CD4-positive, alpha-beta T cell treated with Interleukin-17A for 4 hours (primary cell): ENCODE measurements around the gene SFRP2.

Source experiments
- DNase-seq: peaks from one replicate; pipeline ENCODE4 v3.0.0-alpha.2; 2020; ENCODE audit warnings: mixed read lengths

SFRP2 gene

GRCh38 chr4:153766758-153767157, 22.1 kb downstream of the SFRP2 start:
- DNase-seq: no peak

- no peak for DNase-seq
Observed at GRCh38 chr4:153765894-153766293, 23.0 kb downstream of the SFRP2 start.

- no peak for DNase-seq
Observed at GRCh38 chr4:153764601-153765368, 24.1 kb downstream of the SFRP2 start.

- no peak for DNase-seq
Observed at GRCh38 chr4:153763404-153763803, 25.5 kb downstream of the SFRP2 start.

- peak; percentile 46 for DNase-seq
Observed at GRCh38 chr4:153759407-153760316, 29.2 kb downstream of the SFRP2 start, which contains the start of gene RNF175. TSS of gene RNF175 (minus strand) at chr4:153760024. CDS start at chr4:153759862, 162 bp downstream.

GRCh38 chr4:153758688-153759406, 30.0 kb downstream of the SFRP2 start:
- DNase-seq: no peak

- no peak for DNase-seq
Observed at GRCh38 chr4:153758136-153758535, 30.7 kb downstream of the SFRP2 start.

GRCh38 chr4:153757407-153757806, 31.5 kb downstream of the SFRP2 start:
- no peak for DNase-seq

GRCh38 chr4:153755186-153755585, 33.7 kb downstream of the SFRP2 start:
- DNase-seq: peak; percentile 36

- peak; percentile 77 for DNase-seq
Observed at GRCh38 chr4:153750197-153750817, 38.6 kb downstream of the SFRP2 start.

- DNase-seq: no peak
Observed at GRCh38 chr4:153748378-153748777, 40.5 kb downstream of the SFRP2 start.

- no peak for DNase-seq
Observed at GRCh38 chr4:153747406-153747955, 41.4 kb downstream of the SFRP2 start.

GRCh38 chr4:153745651-153746050, 43.2 kb downstream of the SFRP2 start:
- no peak for DNase-seq

- DNase-seq: no peak
Observed at GRCh38 chr4:153741541-153741940, 47.3 kb downstream of the SFRP2 start.

GRCh38 chr4:153735906-153736461, 52.9 kb downstream of the SFRP2 start:
- no peak for DNase-seq

GRCh38 chr4:153733751-153734448, 55.0 kb downstream of the SFRP2 start:
- no peak for DNase-seq

- no peak for DNase-seq
Observed at GRCh38 chr4:153731239-153731638, 57.6 kb downstream of the SFRP2 start.
